GM18951 (cell line): Measurements from ENCODE around the gene APOL3.
"Not testable (repeated sequence)": the region's sequence is repeated elsewhere in the genome, so short reads cannot be mapped to it uniquely, and the experiment has no call there.

Experiments
- POLR2A ChIP-seq: IDR thresholded peaks from 4 replicates; pipeline ENCODE4 v1.6.1; 2011; ENCODE audit warnings: mild to moderate bottlenecking; ENCODE audit not compliant: insufficient read length, insufficient read depth; ENCODE audit errors: extremely low read depth
- in situ Hi-C: fragments of 300-500 bp; cut with MboI; formaldehyde crosslinking; loops from one replicate; pipeline ENCODE4 v1.12.0; 2022; ENCODE audit warnings: low sequenced_read_pairs, mixed read lengths, inconsistent platforms; ENCODE audit not compliant: unreplicated experiment

APOL3 gene

DNA sequence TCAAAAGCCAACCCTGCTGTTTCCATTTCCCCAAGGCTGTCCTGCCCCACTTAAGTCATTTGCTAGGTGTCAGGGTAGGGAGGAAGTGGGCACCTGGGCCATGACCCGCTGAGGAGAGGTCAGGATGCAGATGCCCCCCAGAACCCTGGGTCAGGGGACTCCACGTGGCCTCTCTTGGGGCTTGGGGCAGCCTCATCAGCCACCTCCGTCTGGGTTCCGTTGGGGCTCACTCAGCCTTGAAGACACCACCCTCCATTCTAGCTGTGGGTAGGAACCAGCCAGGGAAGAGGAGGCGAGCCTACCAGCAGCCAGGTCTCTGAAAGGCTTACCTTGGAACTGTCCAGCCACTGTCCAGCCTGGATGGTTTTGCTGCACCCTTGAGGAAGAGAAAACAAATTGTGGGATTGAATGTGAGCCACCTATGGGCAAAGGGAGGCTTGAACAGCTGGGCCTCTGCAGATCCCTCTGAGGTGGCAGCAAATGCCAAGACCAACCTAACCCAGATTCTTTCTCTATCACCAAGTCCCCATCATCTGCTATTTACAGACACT lies 38.5 kb upstream of the APOL3 start:
- in situ Hi-C loops = no loop called here
- TF ChIP-seq POLR2A = no peak

GRCh38 chr22:36198536-36198935 lies 38.0 kb upstream of the APOL3 start:
- no peak for TF ChIP-seq POLR2A

GRCh38 chr22:36197514-36198146 lies 37.1 kb upstream of the APOL3 start:
- TF ChIP-seq POLR2A = no peak
- in situ Hi-C loops = no loop called here

More at GRCh38 chr22:36198536-36198935, 38.0 kb upstream of the APOL3 start:
- in situ Hi-C loops = no loop called here

DNA sequence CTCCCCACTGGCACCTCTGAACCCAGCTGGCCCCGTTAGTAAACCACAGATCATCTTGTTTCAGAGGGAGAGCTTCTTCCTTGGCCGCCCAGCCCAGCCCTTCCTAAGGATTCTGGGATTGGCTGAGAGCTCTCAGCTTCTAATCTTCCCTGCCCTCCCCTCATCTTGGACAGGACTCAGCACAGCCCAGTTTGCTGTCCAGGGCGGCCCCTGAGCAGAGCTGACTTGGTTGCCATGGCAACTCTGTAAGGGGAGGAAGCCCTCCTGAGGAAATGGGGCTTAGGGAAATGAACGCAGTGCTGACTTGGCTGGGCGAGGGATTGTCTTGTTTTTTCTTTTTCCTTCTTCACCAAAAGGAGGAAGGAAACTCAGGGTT lies 36.5 kb upstream of the APOL3 start:
- in situ Hi-C loops = no loop called here

DNA sequence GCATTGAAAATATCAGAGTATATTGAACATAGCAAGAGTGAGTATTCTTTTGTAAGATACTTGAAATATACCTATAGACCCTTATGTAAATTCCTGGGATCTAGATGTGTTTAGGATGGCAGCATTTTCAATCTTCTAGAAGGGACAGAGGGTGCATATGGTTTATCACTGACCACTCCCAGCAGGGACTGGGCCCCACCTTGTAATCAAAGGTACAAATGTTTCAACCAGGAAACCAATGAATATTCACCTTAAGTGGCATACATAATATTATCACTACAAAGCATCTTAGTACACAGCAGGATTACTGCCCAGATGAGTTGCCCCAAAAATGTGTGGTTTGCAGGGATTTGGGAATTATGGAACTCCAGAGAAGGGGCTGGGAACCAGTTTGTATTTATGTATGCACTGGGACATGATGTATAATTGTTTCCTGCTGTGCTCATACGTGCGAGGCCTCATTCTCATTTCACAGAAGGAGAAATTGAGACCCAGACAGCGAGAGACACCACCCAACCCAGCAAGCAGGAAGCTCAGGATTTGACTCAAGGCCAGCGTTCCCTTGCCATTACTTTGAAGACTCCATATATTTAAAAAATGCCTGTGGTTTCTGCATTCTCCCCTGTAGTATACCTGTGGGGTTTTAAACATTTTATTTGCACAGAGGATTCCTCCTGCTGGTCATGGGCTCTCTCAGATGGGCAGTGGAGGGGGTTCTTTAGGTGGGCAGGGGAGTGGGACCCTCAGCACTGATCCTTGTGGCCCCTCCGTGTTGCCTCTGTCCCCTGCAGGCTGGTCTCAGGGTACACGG lies 35.9 kb upstream of the APOL3 start:
- in situ Hi-C loops = no loop called here
- no peak for TF ChIP-seq POLR2A

More for the DNA sequence above, 36.5 kb upstream of the APOL3 start:
- TF ChIP-seq POLR2A = no peak

GRCh38 chr22:36194971-36195370 lies 34.4 kb upstream of the APOL3 start:
- TF ChIP-seq POLR2A = no peak
- in situ Hi-C loops = loop anchor here (5.0 kb wide), 1 partner anchor 72 kb away; no protein-coding TSS in a partner anchor

- TF ChIP-seq POLR2A = no peak
- in situ Hi-C loops = loop anchor here (5.0 kb wide), 1 partner anchor 73 kb away; no protein-coding TSS in a partner anchor
Measured at GRCh38 chr22:36194385-36194784, 33.8 kb upstream of the APOL3 start.

DNA sequence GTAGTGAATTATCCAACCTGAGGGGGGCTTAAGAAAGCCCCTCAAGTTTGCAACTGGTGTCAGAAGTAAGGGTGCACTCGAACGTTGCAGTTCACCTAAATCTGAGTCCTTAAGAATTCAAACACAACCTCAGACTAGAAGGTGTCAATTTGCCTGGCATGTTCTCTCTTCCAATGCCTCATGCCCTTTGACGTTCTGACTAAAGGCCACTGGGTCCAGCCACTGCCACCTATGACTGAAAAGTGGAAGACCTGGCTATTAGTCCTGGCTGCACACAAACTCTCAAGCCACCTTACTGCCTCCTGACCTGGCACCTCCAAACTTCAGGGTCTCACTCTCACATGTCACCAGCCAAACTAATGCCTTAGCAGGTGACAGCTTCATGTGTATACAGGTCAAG lies 33.0 kb upstream of the APOL3 start:
- in situ Hi-C loops = loop anchor here (5.0 kb wide), 1 partner anchor 74 kb away; no protein-coding TSS in a partner anchor
- no peak for TF ChIP-seq POLR2A

DNA sequence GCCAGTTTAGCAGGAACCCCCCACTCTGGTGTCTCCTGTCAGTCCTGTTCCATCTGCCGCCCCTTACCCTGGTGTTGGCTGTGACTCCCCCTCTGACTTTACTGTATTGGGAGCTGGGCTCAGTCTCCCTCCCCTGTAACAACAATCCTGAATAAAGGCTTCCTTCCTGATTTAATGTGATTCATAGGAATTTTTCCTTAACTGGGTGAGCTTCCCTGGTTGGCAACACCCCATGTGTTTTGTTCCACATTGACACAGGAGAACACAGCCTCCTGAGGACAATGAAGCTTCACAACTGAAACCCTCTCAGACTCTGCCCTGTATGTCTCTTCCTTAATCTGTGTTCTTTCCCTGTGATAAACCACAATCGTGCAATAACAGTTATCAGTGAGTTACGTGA lies 32.6 kb upstream of the APOL3 start:
- in situ Hi-C loops = loop anchor here (5.0 kb wide), 1 partner anchor 74 kb away; no protein-coding TSS in a partner anchor
- no peak for TF ChIP-seq POLR2A

DNA sequence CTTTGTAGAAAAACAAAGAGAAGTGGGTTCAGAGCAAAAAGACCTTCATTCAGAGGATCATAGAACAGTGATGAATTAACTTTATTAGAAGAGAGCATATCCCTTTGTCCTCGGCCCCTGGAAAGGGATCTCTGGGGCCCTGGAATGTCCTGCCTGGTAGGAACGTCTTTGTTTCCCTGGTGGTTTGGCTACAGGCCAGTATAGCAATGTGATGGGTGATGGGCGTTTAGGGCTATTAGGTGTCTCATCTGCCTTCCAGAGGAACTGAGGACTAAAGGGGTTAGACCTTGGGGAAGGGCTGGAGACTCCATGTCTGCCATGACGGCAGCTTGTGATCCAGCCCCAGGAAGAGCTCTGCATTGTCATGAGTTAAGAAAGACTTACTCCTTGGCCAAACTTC lies 32.0 kb upstream of the APOL3 start:
- in situ Hi-C loops = loop anchor here (5.0 kb wide), 1 partner anchor 75 kb away; no protein-coding TSS in a partner anchor

DNA sequence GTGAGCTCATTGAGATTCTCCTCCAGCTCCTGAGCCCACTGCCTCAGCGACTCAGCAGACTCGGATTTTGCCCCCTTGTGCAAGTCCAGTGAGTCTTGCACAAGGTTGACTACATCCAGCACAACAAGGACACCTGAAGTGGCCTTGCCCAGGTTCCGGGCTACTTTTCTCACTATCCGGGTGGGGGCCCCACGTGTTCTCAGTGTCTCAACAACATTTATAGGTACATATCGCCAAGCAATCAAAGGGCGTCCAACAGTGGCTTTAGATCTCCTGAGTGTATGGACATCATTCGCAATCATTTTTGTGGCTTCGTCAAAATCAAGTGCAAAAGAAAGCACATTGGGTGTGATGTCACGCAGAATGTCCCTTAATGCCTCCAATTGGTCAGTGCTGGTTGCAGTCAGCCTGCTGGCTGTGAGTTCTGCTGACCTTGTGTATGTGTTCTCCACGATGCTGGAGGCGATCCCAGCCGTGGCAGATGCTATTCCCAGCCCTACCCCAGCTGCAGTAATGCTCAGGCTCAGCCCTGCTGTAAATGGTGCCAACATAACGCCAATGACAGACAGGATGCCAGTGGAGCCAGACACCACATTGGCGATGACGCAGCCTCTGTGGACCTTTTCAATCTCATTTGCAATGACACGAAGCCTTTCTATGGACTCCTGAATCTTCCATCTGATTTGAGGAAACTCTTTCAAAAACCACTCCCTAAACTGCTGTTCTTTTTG lies 30.7 kb upstream of the APOL3 start:
- TF ChIP-seq POLR2A = no peak
- in situ Hi-C loops = loop anchor here (5.0 kb wide), 1 partner anchor 76 kb away; no protein-coding TSS in a partner anchor

More for the DNA sequence above, 32.0 kb upstream of the APOL3 start:
- TF ChIP-seq POLR2A = no peak

- in situ Hi-C loops = not testable (repeated sequence)
Measured at GRCh38 chr22:36187862-36188261, 27.3 kb upstream of the APOL3 start.
